ENCODE data around the gene RPTOR.

RPTOR gene

DNA sequence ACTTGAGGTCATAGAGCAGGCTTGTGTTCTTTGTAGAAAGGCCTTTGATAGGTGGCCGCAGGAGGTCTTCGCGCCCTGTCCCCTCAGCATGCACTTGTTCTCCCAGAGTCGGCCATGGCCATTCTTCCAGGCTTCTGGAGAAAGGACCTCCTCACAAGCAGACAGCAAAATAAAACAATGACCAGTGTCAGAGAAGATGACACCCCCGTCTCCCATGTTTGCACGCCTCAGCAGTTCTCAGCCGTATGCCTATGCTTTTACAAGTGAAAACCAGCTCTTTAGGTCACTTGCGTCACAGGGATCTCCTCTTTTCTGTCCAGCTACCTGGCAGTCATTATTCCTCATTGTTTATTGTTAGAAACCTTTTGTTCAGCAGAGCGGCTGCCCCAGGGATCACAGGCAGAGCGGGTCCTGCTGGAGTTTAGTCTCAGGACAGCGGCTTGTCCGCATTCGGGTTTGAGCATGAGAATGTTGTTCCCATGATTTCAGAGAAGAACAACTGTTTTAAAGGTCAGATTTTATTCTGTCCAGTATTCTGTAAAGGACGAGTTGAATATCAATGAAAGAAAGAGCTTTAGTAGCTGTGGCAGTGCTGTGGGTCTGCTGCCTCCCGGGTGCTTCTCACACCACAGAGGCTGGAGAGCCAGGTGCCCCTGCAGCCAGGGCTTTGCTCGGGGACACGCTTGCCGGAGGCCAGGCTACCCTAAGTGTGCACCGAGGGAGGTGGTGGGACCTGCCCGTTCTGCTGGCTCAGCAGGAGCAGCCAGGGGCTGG is 123.9 kb downstream of the RPTOR start:
- TF ChIP-seq, protein P1, sequence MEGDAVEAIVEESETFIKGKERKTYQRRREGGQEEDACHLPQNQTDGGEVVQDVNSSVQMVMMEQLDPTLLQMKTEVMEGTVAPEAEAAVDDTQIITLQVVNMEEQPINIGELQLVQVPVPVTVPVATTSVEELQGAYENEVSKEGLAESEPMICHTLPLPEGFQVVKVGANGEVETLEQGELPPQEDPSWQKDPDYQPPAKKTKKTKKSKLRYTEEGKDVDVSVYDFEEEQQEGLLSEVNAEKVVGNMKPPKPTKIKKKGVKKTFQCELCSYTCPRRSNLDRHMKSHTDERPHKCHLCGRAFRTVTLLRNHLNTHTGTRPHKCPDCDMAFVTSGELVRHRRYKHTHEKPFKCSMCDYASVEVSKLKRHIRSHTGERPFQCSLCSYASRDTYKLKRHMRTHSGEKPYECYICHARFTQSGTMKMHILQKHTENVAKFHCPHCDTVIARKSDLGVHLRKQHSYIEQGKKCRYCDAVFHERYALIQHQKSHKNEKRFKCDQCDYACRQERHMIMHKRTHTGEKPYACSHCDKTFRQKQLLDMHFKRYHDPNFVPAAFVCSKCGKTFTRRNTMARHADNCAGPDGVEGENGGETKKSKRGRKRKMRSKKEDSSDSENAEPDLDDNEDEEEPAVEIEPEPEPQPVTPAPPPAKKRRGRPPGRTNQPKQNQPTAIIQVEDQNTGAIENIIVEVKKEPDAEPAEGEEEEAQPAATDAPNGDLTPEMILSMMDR (IDR thresholded peaks at IDR 0.05; ENCODE audit: insufficient read depth, low read depth, low read length, missing control alignments): no peak
- H3K4me3 ChIP-seq (ENCODE audit: low read depth, low read length): no peak overlapping the region
- no peak for DNase-seq (ENCODE audit: low read depth)

DNA sequence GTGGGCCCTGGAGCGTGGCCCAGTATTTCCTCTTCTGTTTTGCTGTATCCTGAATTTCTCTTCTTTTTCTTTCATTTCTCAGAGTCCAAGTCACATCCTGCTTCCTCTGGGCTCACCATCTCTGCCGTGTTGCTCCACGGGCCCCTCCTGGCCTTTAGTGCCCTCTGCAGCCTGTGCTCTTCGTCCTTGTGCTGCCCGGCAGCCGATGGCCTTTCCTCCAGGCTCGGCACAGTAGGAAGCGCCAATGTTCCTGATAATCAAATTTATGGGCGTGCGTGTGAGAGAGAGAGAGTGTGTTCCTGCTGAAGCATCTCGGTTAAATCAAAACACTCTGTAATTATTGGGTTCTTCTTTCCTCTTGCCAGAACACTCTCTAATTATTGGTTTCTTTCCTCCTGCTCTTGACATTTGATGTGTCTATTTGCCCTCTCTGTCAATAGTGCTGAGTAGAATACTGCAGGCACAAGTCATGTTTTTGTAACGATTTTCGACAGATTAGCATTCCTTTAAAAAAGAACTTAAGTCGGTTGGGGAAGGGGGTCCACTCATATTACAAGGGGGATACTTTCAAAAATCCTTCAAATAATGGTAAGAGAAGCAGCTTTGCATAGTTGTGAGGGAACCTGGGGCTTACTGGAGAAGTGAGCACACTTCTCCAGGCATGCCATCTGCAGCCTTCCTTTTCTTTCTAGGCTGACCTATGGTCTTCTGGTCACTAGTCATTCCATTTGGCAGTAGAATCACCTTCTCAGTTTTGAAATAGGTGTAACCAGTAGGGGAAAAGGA is 126.6 kb downstream of the RPTOR start:
- TF ChIP-seq, protein P1 (IDR thresholded peaks at IDR 0.05; ENCODE audit: insufficient read depth, low read depth, low read length, missing control alignments): no peak
- H3K4me3 ChIP-seq (ENCODE audit: low read depth, low read length): no peak overlapping the region
- no peak for DNase-seq (ENCODE audit: low read depth)

DNA sequence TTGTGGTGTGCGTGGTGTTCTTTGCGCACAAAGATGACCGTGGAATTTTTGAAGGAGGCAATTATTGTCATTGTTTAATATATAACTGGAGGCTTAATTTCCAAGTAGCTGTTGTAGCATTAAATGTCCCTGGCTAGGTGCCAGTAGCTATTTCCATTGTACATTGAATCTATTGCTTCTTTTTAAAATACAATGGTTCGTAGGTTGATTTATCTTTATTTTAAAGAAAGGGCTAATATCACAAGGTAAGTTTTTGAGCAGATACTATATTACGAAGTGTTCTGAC is 127.1 kb downstream of the RPTOR start:
- TF ChIP-seq, protein P1 (IDR thresholded peaks at IDR 0.05; ENCODE audit: insufficient read depth, low read depth, low read length, missing control alignments): no peak
- no peak for DNase-seq (ENCODE audit: low read depth)

DNA sequence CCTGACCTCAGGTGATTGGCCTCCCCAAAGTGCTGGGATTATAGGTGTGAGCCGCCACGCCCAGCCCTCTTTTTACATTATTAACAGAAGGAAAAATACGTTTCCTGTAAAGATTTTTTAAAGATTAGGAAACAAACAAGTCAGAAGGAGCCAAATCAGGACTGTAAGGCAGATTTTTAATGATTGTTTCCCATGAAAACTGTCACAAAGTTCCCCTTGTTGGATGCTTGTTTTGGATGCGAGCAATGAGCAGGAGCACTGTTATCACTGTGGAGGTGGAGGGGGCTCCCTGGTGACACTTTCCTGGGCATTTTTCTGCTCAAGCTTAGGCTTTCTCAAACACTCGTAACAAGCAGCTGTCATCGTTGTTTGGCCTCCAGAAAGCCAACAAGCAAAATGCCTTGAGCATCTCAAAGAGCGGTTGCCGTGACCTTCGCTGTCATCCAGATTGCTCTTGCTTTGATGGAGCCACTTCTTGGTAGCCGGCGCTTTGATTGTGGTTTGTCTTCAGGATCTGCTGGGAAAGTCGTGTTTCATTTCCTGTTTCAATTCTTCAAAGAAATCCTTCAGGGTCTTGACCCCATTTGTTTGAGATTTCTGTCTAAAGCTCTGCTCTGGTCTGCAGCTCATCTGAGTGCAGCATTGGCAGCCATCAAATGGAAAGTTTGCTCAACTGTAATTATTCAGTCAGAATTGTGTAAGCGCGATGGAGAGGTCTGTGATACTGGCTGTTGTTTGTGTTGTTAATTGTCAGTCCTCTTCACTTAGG is 128.7 kb downstream of the RPTOR start:
- no peak for DNase-seq (ENCODE audit: low read depth)
- H3K4me3 ChIP-seq (ENCODE audit: low read depth, low read length): no peak overlapping the region
- TF ChIP-seq, protein P1 (IDR thresholded peaks at IDR 0.05; ENCODE audit: insufficient read depth, low read depth, low read length, missing control alignments): no peak

More for the DNA sequence above, 127.1 kb downstream of the RPTOR start:
- H3K4me3 ChIP-seq (ENCODE audit: low read depth, low read length): no peak overlapping the region

DNA sequence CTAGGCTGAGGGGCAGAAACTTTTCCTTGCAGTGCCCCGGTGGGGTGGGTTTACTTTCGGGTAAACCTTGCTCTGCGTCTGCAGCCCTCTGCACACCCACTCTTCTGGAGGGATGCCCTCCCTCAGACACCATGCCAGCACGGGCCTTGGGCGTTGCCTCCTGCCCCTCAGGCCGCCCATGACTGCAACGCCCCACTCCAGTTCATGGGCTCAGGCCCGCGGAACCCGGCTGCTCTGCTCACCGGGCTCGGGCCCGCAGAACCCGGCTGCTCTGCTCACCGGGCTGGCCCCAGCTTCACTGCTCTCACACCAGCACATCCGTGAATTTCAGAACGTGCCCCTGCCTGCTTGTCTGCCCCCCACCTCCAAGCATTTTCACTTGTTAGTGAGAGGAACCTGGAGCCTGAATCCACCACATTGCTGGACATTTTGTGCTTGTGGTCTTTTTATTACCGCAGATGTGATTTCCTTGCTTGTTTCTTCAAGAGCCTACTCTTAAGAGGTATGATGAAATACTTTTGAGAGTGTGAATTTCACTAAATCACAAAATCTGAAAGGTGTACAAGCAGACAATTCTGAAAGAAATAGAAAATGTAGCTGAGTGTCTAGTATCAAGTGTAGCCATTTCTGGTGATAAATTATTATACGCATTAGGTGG is 130.9 kb downstream of the RPTOR start:
- DNase-seq (ENCODE audit: low read depth): no peak
- TF ChIP-seq, protein P1 (IDR thresholded peaks at IDR 0.05; ENCODE audit: insufficient read depth, low read depth, low read length, missing control alignments): no peak
- no peak overlapping the region for H3K4me3 ChIP-seq (ENCODE audit: low read depth, low read length)

DNA sequence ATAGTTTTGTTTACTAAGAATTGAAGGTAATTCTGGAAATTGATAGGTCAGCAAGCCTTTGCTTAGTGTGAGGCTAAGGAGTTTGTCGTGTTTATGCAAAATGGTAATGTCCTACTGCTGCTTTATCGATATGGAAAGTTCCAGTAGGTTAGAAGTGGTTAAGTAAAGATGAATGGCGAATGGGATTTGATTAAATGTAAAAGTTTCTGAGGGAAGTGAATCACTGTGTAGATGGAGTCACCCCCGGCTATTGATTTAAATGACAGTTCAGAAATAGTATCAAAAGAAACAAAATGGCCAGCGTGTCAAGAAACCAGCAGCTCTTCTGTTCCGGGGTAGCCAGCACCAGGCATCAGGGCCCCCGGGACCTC is 131.4 kb downstream of the RPTOR start:
- TF ChIP-seq, protein P1 (IDR thresholded peaks at IDR 0.05; ENCODE audit: insufficient read depth, low read depth, low read length, missing control alignments): no peak
- H3K4me3 ChIP-seq (ENCODE audit: low read depth, low read length): no peak overlapping the region
- no peak for DNase-seq (ENCODE audit: low read depth)
